Measurements from ENCODE around the gene CATSPERD.

Gene CATSPERD

DNA sequence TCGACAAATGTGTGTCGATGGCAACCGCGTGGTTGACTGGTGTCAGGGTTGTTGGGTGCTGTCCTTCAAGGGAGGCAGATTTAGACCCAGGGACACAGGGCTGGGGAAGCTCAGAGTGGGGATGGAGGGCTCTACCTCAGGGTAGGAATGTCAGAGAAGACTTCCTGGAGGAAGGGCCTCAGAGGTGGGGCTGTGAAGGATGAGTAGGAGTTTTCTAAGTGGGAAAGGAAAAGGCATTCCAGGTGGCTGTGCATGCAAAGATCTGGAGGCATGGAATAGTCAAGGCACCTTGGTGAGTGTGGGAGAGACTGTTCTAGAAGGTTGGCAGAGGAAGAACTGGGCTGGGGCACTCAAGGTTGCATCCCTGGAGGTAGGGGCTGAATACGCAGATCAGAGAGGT is 86.5 kb downstream of the CATSPERD start:
- no peak for DNase-seq

DNA sequence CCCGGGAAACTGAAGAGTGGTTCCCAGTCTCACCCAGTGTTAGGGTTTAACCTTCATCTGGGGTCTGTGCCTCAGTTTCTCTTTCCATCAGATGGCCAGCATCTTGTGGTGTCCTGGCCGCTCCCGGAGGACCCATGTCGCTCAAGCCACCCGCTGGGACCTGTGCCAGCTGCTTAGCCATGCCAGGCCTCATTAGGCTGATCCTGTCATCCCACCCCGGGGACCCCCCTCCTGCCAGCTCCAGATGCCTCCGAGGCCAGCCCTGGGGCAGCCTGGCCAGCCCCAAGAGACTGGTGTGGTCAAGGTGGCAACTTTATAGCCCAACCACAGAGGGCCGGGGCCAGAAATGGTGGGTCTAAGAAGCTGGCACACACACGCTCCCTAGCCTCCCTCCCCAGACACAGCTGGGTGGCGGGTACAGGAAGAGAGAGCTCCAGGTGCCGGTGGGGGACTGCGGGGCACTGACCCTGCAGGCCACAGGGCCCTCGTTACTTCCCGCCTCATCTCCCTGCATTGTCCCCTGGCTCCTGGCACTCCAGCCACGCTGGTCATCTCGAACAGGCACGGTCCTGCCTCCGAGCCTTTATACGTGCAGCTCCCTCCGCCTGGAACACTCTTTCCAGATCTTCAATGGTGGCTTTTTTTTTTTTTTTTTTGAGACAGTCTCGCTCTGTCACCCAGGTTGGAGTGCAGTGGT is 87.8 kb downstream of the CATSPERD start:
- no peak for DNase-seq

DNA sequence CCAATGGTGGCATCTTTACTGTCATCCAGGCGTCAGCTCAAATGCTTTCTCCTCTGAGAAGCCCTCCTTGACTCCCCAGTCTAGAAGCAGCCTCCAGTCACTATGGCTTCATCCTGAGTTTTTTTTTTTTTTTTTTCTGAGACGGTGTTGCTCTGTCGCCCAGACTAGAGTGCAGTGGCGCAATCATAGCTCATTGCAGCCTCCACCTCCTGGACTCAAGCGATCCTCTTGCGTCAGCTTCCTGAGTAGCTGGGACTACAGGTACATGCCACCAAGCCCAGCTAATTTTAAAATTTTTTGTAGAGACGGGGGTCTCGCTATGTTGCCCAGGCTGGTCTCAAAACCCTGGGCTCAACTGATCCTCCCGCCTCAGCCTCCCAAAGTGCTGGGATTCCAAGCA is 88.6 kb downstream of the CATSPERD start:
- no peak for DNase-seq

DNA sequence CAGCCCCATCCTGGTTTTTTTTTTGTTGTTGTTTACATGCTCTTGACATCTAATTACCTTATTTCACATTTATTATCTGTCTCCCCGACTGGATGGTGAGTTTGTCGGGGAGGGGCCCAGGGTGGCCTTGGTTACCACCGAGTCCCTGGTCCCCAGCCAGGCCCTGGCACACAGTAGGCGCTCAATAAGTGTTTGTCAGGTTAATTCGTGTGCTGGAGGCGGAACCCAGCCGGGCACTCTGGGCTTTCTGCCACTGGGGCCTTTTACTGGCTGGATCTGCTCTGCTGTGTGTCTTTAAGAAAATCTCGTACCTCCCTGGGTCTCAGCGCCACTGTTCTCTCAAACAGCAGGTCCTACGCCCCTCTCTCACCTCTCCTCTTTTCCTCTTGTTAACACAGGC is 89.0 kb downstream of the CATSPERD start:
- DNase-seq = no peak

DNA sequence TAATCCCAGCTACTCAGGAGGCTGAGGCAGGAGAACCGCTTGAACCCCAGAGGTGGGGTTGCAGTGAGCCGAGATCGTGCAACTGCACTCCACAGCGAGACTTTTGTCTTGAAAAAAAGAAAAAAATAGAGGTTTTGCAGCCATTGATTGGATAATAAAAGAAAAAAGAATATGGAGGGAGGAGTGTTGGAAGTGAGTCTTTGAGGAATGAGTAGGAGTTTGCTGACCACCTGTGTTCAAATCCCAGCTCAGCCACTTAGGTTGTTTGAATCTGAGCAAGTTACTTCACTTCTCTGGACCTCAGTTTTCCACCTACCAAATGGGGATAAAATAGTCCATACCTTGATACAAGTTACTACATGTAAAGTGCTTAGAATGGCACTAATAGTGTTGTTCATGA is 90.7 kb downstream of the CATSPERD start:
- DNase-seq = no peak

DNA sequence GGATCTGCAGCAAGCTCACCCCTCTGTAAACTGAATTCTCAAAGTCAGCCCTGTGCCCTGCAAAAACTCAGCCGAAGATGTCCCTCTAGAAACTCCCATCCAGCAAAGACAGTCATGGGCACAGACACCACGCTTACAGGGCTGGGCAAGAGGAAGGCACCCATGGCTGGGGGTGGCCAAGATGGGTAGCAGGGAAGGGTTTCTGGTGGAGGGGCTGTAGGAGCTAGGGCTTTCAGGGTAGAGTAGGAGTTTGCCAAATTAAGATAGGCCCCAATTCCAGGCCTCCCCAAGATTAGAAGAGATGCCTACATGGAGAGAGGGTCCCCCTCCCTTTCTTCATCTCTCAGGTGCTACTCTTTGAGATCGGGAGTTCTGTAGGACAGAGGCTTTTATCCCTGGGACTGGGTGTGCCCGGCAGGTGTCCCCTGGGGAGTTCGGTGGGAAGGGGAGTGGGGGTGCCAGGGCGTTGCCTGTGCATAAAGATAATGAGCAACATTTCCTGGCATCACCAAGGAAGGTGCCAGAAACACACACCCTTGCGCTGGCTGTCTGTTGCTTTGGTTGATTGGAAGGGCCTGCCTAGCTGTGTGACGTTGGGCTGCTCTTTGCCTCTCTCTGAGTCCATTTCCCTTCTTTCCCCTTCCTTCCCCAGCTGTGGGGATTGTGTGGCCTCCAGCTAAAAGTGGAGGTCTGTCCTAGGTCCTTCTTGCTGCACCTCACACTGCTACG is 93.8 kb downstream of the CATSPERD start:
- DNase-seq = no peak

DNA sequence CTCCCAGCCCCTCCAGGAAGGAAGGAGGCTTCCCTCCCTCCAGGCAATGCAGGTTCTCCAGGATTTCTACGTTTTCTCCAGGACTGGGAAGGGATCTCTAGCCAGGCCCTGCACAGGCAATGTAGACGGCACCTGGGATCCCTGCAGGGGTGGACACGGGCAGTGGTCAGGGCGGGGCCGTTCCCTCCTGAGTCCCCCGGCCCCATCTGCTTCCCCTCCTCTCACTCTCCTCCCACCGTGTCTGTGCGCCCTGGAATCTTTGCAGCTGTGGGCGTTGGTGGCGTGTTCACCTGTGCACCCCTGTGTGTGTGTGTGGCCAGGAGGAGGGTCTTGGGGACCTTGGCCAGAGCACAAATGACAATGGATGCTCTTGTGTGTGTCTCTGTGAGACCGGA is 94.4 kb downstream of the CATSPERD start:
- no peak for DNase-seq

DNA sequence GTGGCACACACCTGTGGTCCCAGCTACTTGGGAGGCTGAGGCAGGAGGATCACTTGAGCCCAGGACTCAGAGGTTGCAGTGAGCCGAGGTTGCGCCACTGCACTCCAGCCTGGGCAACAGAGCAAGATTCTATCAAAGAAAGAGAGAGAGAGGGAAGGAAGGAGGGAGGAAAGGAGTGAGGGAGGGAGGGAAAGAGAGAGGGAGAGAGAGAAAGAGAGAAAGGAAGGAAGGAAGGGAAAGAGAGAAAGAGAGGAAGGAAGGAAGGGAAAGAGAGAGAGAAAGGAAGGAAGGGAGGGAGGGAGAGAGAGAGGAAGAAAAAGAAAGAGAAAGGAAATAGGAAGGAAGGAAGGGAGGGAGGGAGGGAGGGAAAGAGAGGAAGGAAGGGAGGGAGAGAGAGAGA is 96.8 kb downstream of the CATSPERD start:
- no peak for DNase-seq

DNA sequence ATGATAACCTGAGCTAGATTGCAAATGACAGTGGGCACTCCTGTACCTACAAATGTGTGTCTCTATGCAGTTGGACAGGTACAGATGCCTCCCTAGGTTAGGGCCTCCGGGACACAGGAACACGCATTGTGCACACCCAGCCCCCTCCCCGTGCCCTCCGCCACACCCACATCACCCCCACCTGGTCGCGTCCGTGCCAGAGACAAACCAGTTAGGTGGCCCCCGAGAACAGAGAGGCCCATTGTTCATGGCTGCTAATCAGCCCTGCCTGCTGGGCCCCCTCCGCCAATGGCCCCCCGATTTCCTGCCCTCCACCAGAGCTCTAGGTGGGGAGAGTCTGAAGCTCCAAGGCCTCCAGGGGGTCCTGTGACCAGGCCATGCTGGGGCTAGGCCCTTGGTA is 98.2 kb downstream of the CATSPERD start:
- DNase-seq = no peak

DNA sequence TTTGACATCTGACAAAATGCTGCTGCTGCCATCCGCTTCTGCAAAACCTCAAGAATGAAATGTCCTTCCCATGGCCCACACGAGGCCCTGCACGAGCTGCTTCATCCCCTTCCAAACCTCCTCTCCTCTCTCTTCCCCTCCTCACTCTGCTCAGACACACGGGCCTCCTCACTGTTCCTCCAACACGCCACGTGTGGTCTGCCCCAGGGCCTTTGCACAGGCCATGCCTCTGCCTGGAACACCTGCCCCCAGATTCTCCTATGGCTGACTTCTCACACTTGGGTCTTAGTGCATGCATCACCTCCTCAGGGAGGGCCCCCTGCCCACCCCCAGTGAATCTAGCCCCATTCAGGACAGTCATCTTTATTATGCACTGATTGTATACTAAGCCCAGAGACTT is 100.3 kb downstream of the CATSPERD start:
- no peak for DNase-seq

DNA sequence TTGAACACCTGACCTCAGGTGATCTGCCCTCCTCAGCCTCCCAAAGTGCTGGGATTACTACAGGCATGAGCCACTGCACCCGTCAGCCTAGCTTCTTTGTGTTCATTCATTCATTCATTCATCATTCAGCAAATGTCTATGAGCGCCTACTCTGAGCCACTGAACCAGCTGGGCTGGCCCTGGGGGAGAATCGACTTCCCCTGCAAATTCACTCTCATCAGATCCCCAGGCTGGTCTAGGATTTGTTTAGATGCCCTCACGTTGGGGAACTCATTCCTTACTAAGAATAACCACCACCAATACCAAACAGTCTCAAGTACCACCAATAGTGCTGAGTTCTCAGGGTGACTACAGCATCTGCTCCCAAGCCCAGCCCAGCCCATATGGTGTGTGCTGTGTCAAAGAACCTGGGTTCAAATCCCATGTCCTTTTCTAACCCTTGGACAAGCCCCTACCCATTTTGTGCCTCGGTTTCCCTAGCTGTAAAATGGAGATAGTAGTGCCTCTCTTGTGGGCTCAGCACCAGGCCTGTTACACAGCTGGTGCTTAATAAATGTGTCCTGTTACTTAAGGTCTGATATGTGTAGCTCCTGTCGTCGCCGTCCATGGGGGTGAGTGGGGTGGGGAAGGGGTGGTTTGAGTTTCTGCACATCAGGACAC is 101.2 kb downstream of the CATSPERD start:
- no peak for DNase-seq

DNA sequence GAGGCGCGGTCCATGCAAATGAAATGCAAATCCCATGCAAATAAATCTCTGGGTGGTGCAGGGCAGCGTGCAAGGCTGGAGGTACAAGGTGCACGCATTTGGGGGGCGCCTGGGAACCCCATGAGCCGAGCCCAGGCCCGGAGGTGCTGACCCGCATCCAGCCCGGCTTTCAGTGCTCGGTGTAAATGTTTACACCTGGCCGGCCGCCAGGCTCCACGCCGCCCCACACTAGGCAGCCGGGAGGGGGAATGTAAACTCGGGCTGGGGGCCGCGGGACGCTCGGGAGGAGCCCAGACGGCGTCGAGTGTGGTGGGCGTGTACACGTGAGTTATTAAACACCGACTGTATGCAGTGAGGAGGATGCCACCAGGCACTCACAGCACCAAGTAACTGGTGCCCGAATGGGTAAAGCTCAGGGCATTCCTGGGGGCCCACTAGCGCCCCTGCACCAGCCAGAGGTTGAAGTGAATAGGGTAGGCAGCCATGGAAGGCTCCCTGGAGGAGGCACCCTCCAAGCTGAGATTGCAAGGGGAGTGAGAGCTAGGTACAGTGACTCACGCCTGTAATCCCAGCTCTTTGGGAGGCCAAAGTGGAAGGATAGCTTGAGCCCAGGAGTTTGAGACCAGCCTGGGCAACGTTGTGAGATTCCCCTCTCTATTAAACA is 101.9 kb downstream of the CATSPERD start:
- DNase-seq = no peak

DNA sequence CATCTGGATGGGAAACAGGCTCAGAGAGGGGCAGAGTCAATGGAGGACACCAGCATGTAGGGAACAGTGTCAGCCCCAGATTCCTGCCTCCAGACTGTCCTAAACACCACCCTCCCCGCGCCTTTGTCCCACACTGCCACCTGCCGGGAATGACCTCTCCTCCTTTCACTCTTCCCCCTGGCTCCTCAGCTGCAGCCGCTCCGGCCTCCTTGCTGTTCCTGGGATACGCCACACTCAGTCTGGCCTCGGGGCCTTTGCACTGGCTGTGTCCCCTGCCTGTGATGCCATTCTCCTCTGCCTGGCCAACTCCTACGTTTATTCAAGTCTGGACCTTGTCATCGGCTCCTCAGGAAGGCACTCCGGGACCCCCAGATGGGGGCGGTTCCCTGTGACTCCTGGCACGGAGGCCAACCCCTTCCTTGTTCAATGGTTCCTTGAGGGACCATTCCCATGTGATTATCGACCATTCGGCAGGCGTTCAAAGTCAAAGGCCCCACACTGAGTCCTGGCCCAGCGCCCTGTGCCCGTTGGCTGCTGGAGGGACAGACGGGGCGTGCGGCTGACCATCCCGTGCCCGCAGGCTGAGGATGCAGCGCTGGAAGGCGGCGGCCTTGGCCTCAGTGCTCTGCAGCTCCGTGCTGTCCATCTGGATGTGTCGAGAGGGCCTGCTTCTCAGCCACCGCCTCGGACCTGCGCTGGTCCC is 103.3 kb downstream of the CATSPERD start:
- no peak for DNase-seq

DNA sequence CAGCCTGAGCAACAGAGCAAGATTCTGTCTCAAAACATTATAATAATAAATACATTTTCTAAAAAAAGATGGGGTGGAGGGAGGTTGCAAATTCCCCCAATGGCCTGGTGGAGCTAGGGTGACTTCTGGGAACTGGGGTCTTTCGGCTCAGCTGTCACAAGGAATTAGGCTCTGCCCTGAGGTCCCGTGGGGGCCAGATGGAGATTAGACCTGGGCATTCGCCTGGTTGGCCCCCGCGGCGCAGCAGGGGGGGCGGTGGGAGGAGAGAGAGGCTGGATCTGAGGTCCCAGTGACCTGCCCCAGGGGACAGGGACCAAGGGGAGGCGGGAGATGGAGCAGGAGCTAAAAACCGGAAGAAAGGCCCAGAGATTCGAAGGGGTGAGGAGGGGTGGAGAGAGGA is 104.3 kb downstream of the CATSPERD start:
- no peak for DNase-seq

DNA sequence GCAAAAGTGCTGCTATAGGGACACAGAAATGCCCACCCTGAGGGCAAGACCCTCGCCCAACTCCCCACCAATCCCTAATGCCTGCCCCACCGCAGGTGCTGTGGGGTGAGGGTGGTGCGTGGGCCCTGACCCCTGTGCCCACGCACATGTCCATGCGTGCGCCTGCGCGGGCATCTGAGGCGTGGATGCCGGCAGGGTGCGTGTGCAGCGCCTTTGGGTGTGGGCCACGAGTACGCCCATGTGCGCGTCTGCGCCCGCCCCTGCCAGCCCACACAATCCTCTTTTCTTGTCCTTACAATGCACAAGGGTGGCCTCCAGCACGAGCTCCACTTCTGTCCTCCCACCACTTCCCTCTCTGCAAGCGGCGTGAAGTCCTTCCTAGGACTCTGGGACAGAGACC is 104.7 kb downstream of the CATSPERD start:
- no peak for DNase-seq

DNA sequence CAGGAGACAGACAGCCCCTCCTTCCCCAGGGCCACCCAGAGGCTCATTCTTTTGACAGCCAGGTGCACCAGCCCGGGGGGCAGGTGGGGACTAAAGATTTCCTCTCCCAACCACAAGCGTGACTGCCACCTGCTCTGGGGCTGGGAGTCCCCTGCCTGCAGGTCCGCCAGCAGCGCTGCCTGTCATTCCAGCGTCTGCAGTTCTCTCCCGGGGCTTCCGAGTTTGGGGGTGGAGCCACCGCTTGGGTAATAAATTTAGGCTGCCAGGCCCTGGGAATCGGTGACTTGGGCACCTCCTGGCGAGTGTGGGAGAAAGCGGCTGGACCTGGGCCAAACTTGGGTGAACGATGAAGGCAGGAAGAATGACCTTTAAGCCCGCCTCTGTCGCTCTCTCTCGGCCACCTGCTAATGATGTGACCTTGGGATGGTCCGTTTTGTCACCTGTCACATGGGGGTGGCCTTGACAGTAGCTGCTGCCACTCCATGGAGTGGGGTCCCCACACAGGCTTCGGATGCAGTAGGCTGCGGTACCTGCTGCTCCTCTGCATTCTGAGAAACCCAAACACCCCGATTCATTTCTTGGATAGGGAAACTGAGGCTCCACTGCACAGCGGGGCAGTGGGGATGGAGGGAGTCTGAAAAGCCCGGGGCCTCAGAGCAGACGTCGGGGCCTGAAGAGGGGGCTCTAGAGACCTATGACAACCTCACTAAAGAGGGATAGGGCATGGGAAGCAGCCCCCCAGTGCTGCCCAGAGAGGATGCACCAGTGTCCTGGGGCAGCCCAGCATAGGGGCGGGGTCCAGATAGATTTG is 106.3 kb downstream of the CATSPERD start:
- no peak for DNase-seq

DNA sequence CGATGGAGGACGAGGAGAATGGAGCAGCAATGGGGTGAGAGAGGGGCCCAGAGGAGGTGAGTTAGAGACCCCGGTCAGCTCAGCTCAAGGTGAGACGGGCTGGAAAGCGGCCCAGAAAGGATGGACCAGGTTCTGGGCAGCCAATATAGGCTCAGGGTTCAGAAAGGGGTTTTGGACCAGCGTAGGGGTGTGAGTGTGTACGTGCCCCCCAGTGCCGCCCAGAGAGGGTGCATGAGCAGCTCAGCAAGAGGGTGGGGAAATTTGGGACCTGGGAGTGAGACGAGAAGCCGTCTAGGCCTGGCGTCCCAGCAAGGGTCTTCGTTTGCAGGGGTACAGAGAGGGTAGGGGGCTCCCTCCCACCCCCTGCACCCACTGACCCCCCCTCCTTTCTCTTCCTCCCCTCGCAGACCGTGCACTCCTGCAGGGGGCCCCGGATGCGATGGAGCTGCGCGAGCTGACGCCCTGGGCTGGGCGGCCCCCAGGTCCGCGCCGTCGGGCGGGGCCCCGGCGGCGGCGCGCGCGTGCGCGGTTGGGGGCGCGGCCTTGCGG is 107.0 kb downstream of the CATSPERD start:
- no peak for DNase-seq

DNA sequence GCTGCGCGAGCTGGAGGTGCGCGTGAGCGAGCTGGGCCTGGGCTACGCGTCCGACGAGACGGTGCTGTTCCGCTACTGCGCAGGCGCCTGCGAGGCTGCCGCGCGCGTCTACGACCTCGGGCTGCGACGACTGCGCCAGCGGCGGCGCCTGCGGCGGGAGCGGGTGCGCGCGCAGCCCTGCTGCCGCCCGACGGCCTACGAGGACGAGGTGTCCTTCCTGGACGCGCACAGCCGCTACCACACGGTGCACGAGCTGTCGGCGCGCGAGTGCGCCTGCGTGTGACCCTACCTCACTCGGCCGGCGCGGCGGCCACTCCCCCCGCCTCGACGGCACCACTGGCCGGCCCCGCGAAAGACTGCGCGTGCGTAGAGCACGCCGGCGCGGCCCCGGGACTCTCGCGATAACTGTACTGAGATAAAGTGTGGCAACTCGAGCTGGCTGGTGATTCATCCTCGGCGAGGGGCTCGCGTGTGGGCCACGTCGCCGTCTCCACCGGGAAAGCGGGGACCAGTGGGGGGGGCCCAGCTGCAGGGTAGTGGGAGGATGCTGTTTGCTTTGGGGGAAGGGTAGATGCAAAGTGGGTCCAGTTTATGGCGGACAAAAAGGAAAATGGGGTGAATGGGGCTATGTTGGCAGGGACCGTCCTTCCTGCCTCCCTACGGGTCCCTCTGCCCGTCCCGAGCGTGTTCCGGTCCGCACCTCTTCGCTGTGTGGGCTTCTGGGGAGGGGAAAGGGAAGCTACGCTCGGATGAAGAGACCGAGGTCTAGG is 107.6 kb downstream of the CATSPERD start:
- peak; percentile 21 to 59 for DNase-seq

Measured in hippocampal formation (tissue), 2 donors.